HCT116 (cell line): ENCODE measurements around the gene ADAMTS9. TPM values are rescaled to one million over a fixed set of nuclear protein-coding genes. Genes with fewer than 3 reads are reported as not detected.

Source experiments
- ATAC-seq: fragments of 200-7000 bp; cut with Tn5 transposase; 2 replicates; pipeline ENCODE4 v1.9.1; 2020; ENCODE audit warnings: mild to moderate bottlenecking, moderate library complexity
- BruUV-seq: library from RNA; stranded (reverse); fragments of 400-500 nt; replicated peaks from 2 replicates; lab custom pipeline; 2021; lab: Mats Ljungman, UMichigan
- CTCF ChIA-PET: fragments of 300-600 bp; sonication (Branson Sonifier 250); formaldehyde crosslinking; loops from one replicate; lab custom pipeline; 2021; ENCODE audit warnings: antibody characterized with exemption; lab: Charles Lee
- POLR2A ChIA-PET: fragments of 300-600, 350-600 bp; sonication (Branson Sonifier 250); formaldehyde crosslinking; loops from one replicate; lab custom pipeline; 2021; ENCODE audit warnings: antibody characterized with exemption; lab: Charles Lee
- RAD21 ChIA-PET, 2 experiments: fragments of 300-600 bp; sonication (Branson Sonifier 250); formaldehyde crosslinking; loops; one replicate each; lab custom pipeline; 2023; ENCODE audit warnings: low total read pairs in 2 of 2; ENCODE audit not compliant: uncharacterized antibody in 2 of 2, unreplicated experiment in 2 of 2, low non-redundant PET in 1 of 2; lab: Charles Lee
- DNase-seq: peaks from one replicate; pipeline ENCODE4 v3.0.0-alpha.2; 2010; ENCODE audit warnings: low read depth, low spot score
- H2AFZ ChIP-seq: fragments of 200-600 bp; shearing (Covaris generic), sonication (generic); 2 replicates; pipeline ENCODE4 v1.6.1; 2017; ENCODE audit warnings: low read depth, mixed run types, mixed read lengths, antibody characterized with exemption, low read length; ENCODE audit not compliant: poor library complexity, severe bottlenecking
- H3K27ac ChIP-seq: 2 replicates; pipeline ENCODE4 v1.5.1; 2012; ENCODE audit warnings: low read depth, low read length
- H3K27me3 ChIP-seq: fragments of 200-600 bp; sonication (generic); 2 replicates; pipeline ENCODE4 v1.6.1; 2016; ENCODE audit warnings: mixed run types, low read length, mixed read lengths; ENCODE audit not compliant: insufficient read depth
- H3K36me3 ChIP-seq, 2 experiments: fragments of 200-500 bp in 1 of 2; fragments of 200-600 bp in 1 of 2; sonication (Bioruptor generic) in 1 of 2; sonication (generic) in 1 of 2; 2 replicates each; pipeline versions ENCODE4 v1.5.1 to v1.6.1; 2014 to 2016; ENCODE audit warnings: low read length in 2 of 2, inconsistent platforms in 1 of 2, mixed read lengths in 1 of 2, mixed run types in 1 of 2; ENCODE audit not compliant: insufficient read depth in 2 of 2, control insufficient read depth in 1 of 2
- H3K4me1 ChIP-seq, 2 experiments: fragments of 200-600 bp in 1 of 2; sonication (generic) in 1 of 2; 2 replicates each; pipeline versions ENCODE4 v1.5.1 to v1.6.1; 2012 to 2017; ENCODE audit warnings: low read length in 2 of 2, inconsistent platforms in 1 of 2, mild to moderate bottlenecking in 1 of 2, mixed read lengths in 1 of 2, mixed run types in 1 of 2, moderate library complexity in 1 of 2; ENCODE audit not compliant: insufficient read depth in 2 of 2, control insufficient read depth in 1 of 2
- H3K4me2 ChIP-seq: fragments of 200-600 bp; sonication (generic); 2 replicates; pipeline ENCODE4 v1.6.1; 2017; ENCODE audit warnings: mixed run types, low read length, mixed read lengths
- H3K4me3 ChIP-seq, 2 experiments: fragments of 200-600 bp in 1 of 2; sonication (generic) in 1 of 2; replicated peaks in 1 of 2; 2 replicates each; pipeline ENCODE4 v1.5.1; 2011 to 2016; ENCODE audit warnings: low read length in 2 of 2, control low read depth in 1 of 2, low read depth in 1 of 2, mild to moderate bottlenecking in 1 of 2, mixed read lengths in 1 of 2, mixed run types in 1 of 2
- H3K79me2 ChIP-seq: fragments of 200-600 bp; sonication (generic); 2 replicates; pipeline ENCODE4 v1.6.1; 2017; ENCODE audit warnings: mild to moderate bottlenecking, mixed run types, low read length, moderate library complexity, mixed read lengths; ENCODE audit not compliant: insufficient read depth
- H3K9ac ChIP-seq: fragments of 200-600 bp; sonication (generic); 2 replicates; pipeline ENCODE4 v1.6.1; 2016; ENCODE audit warnings: low read length, mixed read lengths
- H3K9me2 ChIP-seq: fragments of 200-600 bp; sonication (generic), shearing (Covaris generic); 2 replicates; pipeline ENCODE4 v1.6.1; 2017; ENCODE audit warnings: mixed run types, mild to moderate bottlenecking, moderate library complexity; ENCODE audit not compliant: insufficient read depth
- H3K9me3 ChIP-seq, 2 experiments: fragments of 200-500 bp in 1 of 2; fragments of 200-600 bp in 1 of 2; sonication (Bioruptor generic) in 1 of 2; sonication (generic) in 1 of 2; 2 replicates each; pipeline ENCODE4 v1.6.1; 2014 to 2017; ENCODE audit warnings: low read length in 2 of 2, mixed read lengths in 2 of 2, inconsistent platforms in 1 of 2, low read depth in 1 of 2, mild to moderate bottlenecking in 1 of 2, mixed run types in 1 of 2, moderate library complexity in 1 of 2; ENCODE audit not compliant: control insufficient read depth in 1 of 2, insufficient read depth in 1 of 2
- H4K20me1 ChIP-seq: fragments of 200-600 bp; sonication (generic), shearing (Covaris generic); 2 replicates; pipeline ENCODE4 v1.6.1; 2017; ENCODE audit warnings: mixed run types, mild to moderate bottlenecking, moderate library complexity; ENCODE audit not compliant: insufficient read depth
- ATF3 ChIP-seq: IDR thresholded peaks from 2 replicates; pipeline ENCODE4 v1.6.1; 2012
- EZH2phosphoT487 ChIP-seq: fragments of 200-600 bp; IDR thresholded peaks from 2 replicates; pipeline ENCODE4 v1.6.1; 2018; ENCODE audit warnings: antibody characterized with exemption, borderline replicate concordance
- FOSL1 ChIP-seq: IDR thresholded peaks from 2 replicates; pipeline ENCODE4 v1.6.1; 2012; ENCODE audit warnings: low read depth
- JUND ChIP-seq: IDR thresholded peaks from 2 replicates; pipeline ENCODE4 v1.6.1; 2012
- MAX ChIP-seq: IDR thresholded peaks from 2 replicates; pipeline ENCODE4 v1.6.1; 2012
- RAD21 ChIP-seq: IDR thresholded peaks from 2 replicates; pipeline ENCODE4 v1.6.1; 2012; ENCODE audit warnings: low read depth, mild to moderate bottlenecking
- REST ChIP-seq: IDR thresholded peaks from 2 replicates; pipeline ENCODE4 v1.6.1; 2012; ENCODE audit warnings: low read depth
- SP1 ChIP-seq: IDR thresholded peaks from 2 replicates; pipeline ENCODE4 v1.6.1; 2012; ENCODE audit warnings: low read depth
- SRF ChIP-seq: IDR thresholded peaks from 2 replicates; pipeline ENCODE4 v1.6.1; 2012; ENCODE audit warnings: low read depth
- TCF7L2 ChIP-seq: IDR thresholded peaks from 2 replicates; pipeline ENCODE4 v1.7.0; 2011; ENCODE audit warnings: borderline replicate concordance, inconsistent platforms; ENCODE audit not compliant: insufficient read depth, insufficient read length; ENCODE audit errors: extremely low read depth
- YY1 ChIP-seq: IDR thresholded peaks from 2 replicates; pipeline ENCODE4 v1.6.1; 2011; ENCODE audit warnings: low read length, low read depth, moderate library complexity, mild to moderate bottlenecking; ENCODE audit not compliant: insufficient replicate concordance; ENCODE audit errors: extremely low read depth
- ZFX ChIP-seq: fragments of 450-650 bp; IDR thresholded peaks from 2 replicates; pipeline ENCODE4 v1.6.1; 2017
- intact Hi-C: fragments of 100-400 bp; cut with micrococcal nuclease; formaldehyde crosslinking; loops from 2 replicates; pipeline ENCODE4 v1.10.0; 2022
- total RNA-seq: library from RNA; stranded (reverse); gene quantifications from one replicate; pipeline ENCODE4 v1.2.1, GENCODE V29; 2021; ENCODE audit not compliant: unreplicated experiment
- TF ChIP-seq, protein P1 (sequence below): IDR thresholded peaks from 2 replicates; pipeline ENCODE4 v1.6.1; 2011; ENCODE audit warnings: mild to moderate bottlenecking, low read length, moderate library complexity; ENCODE audit not compliant: insufficient replicate concordance; ENCODE audit errors: extremely low read depth

Gene ADAMTS9
- total RNA-seq, 1 experiment from 2014 or later: 0.05 TPM

DNA sequence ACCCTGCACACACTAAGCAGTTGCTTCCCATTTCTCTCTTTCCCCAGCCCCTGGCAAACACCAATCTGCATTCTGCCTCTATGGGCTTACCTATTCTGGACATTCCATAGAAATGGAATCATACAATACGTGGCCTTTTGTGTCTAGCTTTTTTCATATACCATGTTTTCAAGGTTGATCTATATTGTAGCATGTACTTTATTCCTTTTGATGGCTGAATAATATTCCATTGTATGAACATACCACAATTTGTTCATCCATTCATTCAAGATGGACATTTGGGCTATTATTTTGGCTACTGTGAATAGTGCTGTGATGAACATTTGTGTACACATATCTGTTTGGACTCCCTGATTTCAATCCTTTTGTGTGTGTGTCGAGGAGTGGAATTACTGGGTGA, 18.1 kb upstream of the ADAMTS9 start (continued):
- no peak for TF ChIP-seq ATF3
- no peak for TF ChIP-seq REST
- TF ChIP-seq FOSL1: no peak
- TF ChIP-seq EZH2phosphoT487: no peak
- no peak for TF ChIP-seq SP1
- no peak for TF ChIP-seq JUND

DNA sequence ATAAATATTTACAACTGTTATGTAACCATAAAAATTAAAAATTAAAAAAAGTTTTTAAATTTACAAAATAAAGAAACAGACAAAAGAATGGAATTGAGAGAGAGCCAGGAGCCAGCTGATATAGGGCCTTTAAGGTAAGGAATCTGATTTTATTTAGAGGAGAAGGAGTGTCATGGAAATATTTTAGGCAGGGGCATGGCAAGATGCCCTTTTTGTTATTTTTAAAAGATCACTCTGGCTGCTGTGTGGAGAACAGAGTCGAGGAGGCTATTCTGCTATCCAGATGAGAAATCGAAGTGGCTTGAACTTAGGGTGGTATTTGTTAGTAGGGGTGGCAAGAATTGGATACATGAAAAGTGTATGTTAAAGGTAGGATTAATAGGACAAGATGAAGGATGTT, 9.1 kb upstream of the ADAMTS9 start:
- Histone ChIP-seq H3K9me2 (no peaks in the 10 kb centered on the region), H3K4me2 (no peak overlapping the region), H3K4me1 (no peaks in the 10 kb centered on the region), H3K27ac (no peak overlapping the region), H2AFZ (no peak overlapping the region), H3K27me3 (peaks cover 4% of the 10 kb centered on the region; the same call in 1 of the 2 replicates), H3K4me3 (no peak overlapping the region), H3K36me3 (no peaks in the 10 kb centered on the region), H3K79me2 (no peaks in the 10 kb centered on the region), H3K9me3 (no peaks in the 10 kb centered on the region), H4K20me1 (no peaks in the 10 kb centered on the region), H3K9ac (no peak overlapping the region)
- no TSS peak for BruUV-seq
- ChIA-PET POLR2A (no interaction called here), RAD21 (no interaction called here), CTCF (no interaction called here)
- intact Hi-C loops: no loop called here
- DNase-seq (no peak), ATAC-seq (no peak)
- no peak for TF ChIP-seq MAX
- TF ChIP-seq SP1: no peak
- no peak for TF ChIP-seq ATF3
- no peak for TF ChIP-seq RAD21
- TF ChIP-seq FOSL1: no peak
- TF ChIP-seq SRF: no peak
- no peak for TF ChIP-seq ZFX
- TF ChIP-seq TCF7L2: no peak
- no peak for TF ChIP-seq EZH2phosphoT487
- TF ChIP-seq YY1: no peak
- TF ChIP-seq, protein P1, sequence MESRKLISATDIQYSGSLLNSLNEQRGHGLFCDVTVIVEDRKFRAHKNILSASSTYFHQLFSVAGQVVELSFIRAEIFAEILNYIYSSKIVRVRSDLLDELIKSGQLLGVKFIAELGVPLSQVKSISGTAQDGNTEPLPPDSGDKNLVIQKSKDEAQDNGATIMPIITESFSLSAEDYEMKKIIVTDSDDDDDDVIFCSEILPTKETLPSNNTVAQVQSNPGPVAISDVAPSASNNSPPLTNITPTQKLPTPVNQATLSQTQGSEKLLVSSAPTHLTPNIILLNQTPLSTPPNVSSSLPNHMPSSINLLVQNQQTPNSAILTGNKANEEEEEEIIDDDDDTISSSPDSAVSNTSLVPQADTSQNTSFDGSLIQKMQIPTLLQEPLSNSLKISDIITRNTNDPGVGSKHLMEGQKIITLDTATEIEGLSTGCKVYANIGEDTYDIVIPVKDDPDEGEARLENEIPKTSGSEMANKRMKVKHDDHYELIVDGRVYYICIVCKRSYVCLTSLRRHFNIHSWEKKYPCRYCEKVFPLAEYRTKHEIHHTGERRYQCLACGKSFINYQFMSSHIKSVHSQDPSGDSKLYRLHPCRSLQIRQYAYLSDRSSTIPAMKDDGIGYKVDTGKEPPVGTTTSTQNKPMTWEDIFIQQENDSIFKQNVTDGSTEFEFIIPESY: no peak
